ENCODE measurements around the gene MOB3C.

- no peak for TF ChIP-seq POLR2A (IDR thresholded peaks at IDR 0.05)
- no peak for TF ChIP-seq CTCF (IDR thresholded peaks at IDR 0.05)
Measured at GRCh38 chr1:46583494-46583893, 33.1 kb downstream of the MOB3C start.
